ENCODE data around the gene XRCC4. TPM values are rescaled to one million over a fixed set of nuclear protein-coding genes. Genes with fewer than 3 reads are reported as not detected.

Gene XRCC4
- total RNA-seq, 2 experiments from 2014 or later = 14.0 to 15.2 TPM

- CTCF ChIA-PET = no interaction called here
These were observed 245.1 kb downstream of the XRCC4 start for GRCh38 chr5:83322273-83322924.

DNA sequence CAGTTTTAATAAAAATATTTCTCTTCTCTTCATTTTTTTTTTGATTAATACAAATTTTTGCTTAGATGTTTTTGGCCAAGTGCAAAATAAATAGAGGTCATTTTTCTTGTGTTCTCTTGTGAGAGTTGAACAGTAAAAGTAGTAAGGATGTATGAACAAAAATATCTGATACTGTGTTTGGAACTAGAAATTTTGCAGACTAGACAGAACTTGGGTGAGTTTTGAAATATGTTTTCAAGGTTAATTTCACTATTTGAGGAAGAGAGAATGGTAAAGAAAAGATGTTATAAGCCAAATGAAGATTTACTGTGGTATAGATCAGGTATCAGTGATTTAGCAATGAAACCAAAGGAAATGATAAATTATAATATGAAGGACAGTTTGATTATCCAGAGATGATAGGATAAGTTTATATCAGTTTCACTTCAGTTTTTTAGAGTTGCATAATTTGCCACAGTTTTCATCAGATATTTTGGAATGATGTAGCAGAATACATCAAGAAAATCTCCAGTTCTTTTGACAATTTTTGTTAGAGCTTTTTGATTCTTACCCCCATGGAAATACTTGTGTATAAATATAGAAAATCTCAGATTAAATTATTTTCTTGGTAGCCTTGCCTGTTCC is 246.3 kb downstream of the XRCC4 start:
- no peaks in the 10 kb centered on the region for H3K4me1 Mint-ChIP-seq (ENCODE audit: low read depth)
- CTCF ChIA-PET = no interaction called here

More at GRCh38 chr5:83322273-83322924, 245.1 kb downstream of the XRCC4 start:
- Mint-ChIP-seq H3K36me3 (no peaks in the 10 kb centered on the region), H3K9me3 (no peaks in the 10 kb centered on the region), H3K4me1 (ENCODE audit: low read depth) (no peaks in the 10 kb centered on the region), H3K27ac (no peak overlapping the region), H3K4me3 (no peak overlapping the region), H3K27me3 (no peaks in the 10 kb centered on the region)
- intact Hi-C loops (cut with micrococcal nuclease) = no loop called here
- no peak for DNase-seq
- POLR2A ChIA-PET = no interaction called here

GRCh38 chr5:83331842-83332241 is 254.5 kb downstream of the XRCC4 start:
- intact Hi-C loops (cut with micrococcal nuclease) = no loop called here
- H3K27me3 Mint-ChIP-seq = no peaks in the 10 kb centered on the region
- no peak overlapping the region for H3K27ac Mint-ChIP-seq
- ChIA-PET CTCF (no interaction called here), POLR2A (no interaction called here)
- H3K4me3 Mint-ChIP-seq = no peak overlapping the region
- no peak for DNase-seq
- no peaks in the 10 kb centered on the region for H3K9me3 Mint-ChIP-seq
- no peaks in the 10 kb centered on the region for H3K4me1 Mint-ChIP-seq (ENCODE audit: low read depth)
- no peaks in the 10 kb centered on the region for H3K36me3 Mint-ChIP-seq

More for the DNA sequence above, 246.3 kb downstream of the XRCC4 start:
- no peak overlapping the region for H3K4me3 Mint-ChIP-seq
- intact Hi-C loops (cut with micrococcal nuclease) = no loop called here
- DNase-seq = no peak
- POLR2A ChIA-PET = no interaction called here
- no peak overlapping the region for H3K27ac Mint-ChIP-seq
- H3K9me3 Mint-ChIP-seq = no peaks in the 10 kb centered on the region
- no peaks in the 10 kb centered on the region for H3K27me3 Mint-ChIP-seq
- H3K36me3 Mint-ChIP-seq = no peaks in the 10 kb centered on the region

DNA sequence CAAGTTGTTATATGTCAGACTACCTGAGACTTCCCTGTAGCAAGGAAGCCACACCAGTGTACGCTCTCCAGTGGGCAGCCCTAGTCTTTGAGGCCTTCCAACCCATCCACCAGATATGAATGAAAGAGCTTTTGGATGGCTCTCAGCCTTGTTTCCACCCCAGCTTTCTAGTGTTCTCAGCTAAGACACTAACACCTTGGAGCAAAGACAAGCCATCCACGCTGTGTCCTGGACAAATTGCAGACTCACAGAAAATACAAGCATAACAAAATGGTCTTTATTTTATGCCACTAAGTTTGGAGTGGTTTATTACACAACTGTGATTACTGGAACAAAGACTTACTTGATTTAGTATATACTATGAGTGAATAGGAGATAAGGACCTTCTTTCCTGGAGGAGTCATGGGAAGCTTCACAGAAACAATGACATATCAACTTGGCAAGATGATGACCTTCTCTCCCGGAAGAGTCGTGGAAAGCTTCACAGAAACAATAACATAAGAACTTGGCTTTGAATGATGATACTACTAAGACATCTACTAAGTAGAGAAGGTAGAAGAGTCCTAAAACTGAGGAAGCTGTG is 260.2 kb downstream of the XRCC4 start:
- Mint-ChIP-seq H3K36me3 (no peaks in the 10 kb centered on the region), H3K27ac (no peak overlapping the region), H3K9me3 (no peaks in the 10 kb centered on the region), H3K4me3 (no peak overlapping the region), H3K4me1 (ENCODE audit: low read depth) (peaks cover 22% of the 10 kb centered on the region), H3K27me3 (no peaks in the 10 kb centered on the region)
- ChIA-PET CTCF (interaction anchor here (0.6 kb wide), 1 partner anchor 314 kb away, joined by 3 read pairs; no protein-coding TSS in a partner anchor), POLR2A (no interaction called here)
- intact Hi-C loops (cut with micrococcal nuclease) = no loop called here
- no peak for DNase-seq

DNA sequence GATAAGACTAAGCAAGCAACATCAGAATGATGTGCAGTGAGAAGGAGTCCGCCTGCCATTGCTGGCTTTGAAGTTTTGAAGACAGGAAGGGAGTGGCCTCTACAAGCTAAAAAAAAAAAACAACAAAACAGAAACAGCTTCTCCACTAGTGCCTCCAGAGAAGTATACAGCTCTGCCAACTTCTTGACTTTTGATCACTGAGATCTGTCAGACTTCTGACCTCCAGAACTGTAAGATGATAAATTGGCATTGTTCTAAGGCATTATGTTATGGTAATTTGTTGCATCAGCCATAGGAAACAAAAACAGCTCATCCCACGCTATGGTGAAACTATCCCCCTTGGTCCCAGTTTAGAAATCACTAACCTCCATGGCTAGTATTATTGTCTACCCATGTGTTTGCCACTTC is 263.2 kb downstream of the XRCC4 start:
- Mint-ChIP-seq H3K36me3 (no peaks in the 10 kb centered on the region), H3K4me1 (ENCODE audit: low read depth) (peaks cover 22% of the 10 kb centered on the region), H3K9me3 (no peaks in the 10 kb centered on the region), H3K4me3 (no peak overlapping the region), H3K27me3 (no peaks in the 10 kb centered on the region), H3K27ac (peak overlapping the region; percentile 68)
- peak; percentile 10 for DNase-seq
- intact Hi-C loops (cut with micrococcal nuclease) = loop anchor here (10.0 kb wide), 1 partner anchor 266 kb away; the partner anchor contains the start of genes TMEM167A and XRCC4
- ChIA-PET POLR2A (no interaction called here), CTCF (interaction anchor here (0.6 kb wide), 1 partner anchor 989 kb away, joined by 3 read pairs; no protein-coding TSS in a partner anchor)

DNA sequence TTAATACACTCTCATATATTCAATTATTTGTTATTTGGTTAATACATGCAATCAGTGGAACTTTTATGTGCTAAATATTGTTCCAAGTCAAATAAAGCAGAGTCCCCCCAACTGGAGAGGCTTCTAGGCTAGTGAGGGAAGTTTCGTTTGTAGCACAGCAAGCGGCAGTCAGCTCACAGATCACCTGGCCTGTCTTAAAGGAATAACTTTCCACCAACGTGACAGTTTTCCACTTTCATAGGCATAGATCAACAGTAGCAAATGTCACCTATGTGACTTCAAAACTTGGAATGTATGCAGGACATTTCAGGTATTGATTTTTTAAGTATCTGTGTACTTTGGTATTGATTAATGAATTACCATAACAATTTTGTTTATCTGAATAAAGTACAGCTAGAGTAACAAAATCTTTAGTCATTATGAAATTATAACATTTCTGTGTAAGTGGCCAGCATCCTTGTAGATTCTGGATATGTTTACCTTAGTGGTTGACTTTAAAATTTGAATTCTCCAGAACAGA is 264.5 kb downstream of the XRCC4 start:
- Mint-ChIP-seq H3K4me3 (no peak overlapping the region), H3K27me3 (no peaks in the 10 kb centered on the region), H3K27ac (no peak overlapping the region), H3K36me3 (no peaks in the 10 kb centered on the region), H3K9me3 (no peaks in the 10 kb centered on the region), H3K4me1 (ENCODE audit: low read depth) (peaks cover 22% of the 10 kb centered on the region)
- ChIA-PET POLR2A (no interaction called here), CTCF (no interaction called here)
- intact Hi-C loops (cut with micrococcal nuclease) = loop anchor here (10.0 kb wide), 1 partner anchor 267 kb away; the partner anchor contains the start of genes TMEM167A and XRCC4
- DNase-seq = no peak

- intact Hi-C loops (cut with micrococcal nuclease) = loop anchor here (10.0 kb wide), 1 partner anchor 268 kb away; the partner anchor contains the start of genes TMEM167A and XRCC4
These were observed 265.1 kb downstream of the XRCC4 start for GRCh38 chr5:83342465-83342864.

GRCh38 chr5:83343299-83343698 is 266.0 kb downstream of the XRCC4 start:
- DNase-seq = no peak
- Mint-ChIP-seq H3K27ac (no peak overlapping the region), H3K9me3 (peaks cover 13% of the 10 kb centered on the region), H3K27me3 (no peaks in the 10 kb centered on the region), H3K4me1 (ENCODE audit: low read depth) (peaks cover 22% of the 10 kb centered on the region), H3K36me3 (peaks cover 12% of the 10 kb centered on the region), H3K4me3 (no peak overlapping the region)
- ChIA-PET CTCF (no interaction called here), POLR2A (no interaction called here)
- intact Hi-C loops (cut with micrococcal nuclease) = loop anchor here (10.0 kb wide), 1 partner anchor 268 kb away; the partner anchor contains the start of genes TMEM167A and XRCC4

More at GRCh38 chr5:83342465-83342864, 265.1 kb downstream of the XRCC4 start:
- no peak overlapping the region for H3K27ac Mint-ChIP-seq
- H3K36me3 Mint-ChIP-seq = peaks cover 4% of the 10 kb centered on the region
- H3K4me1 Mint-ChIP-seq (ENCODE audit: low read depth) = peaks cover 22% of the 10 kb centered on the region
- ChIA-PET POLR2A (no interaction called here), CTCF (no interaction called here)
- H3K4me3 Mint-ChIP-seq = no peak overlapping the region
- no peaks in the 10 kb centered on the region for H3K27me3 Mint-ChIP-seq
- H3K9me3 Mint-ChIP-seq = peaks cover 5% of the 10 kb centered on the region
- DNase-seq = no peak

- POLR2A ChIA-PET = no interaction called here
- no peaks in the 10 kb centered on the region for H3K27me3 Mint-ChIP-seq
- intact Hi-C loops (cut with micrococcal nuclease) = loop anchor here (10.0 kb wide), 1 partner anchor 271 kb away; the partner anchor contains the start of genes TMEM167A and XRCC4
- DNase-seq = no peak
- H3K36me3 Mint-ChIP-seq = peaks cover 20% of the 10 kb centered on the region
- no peak overlapping the region for H3K4me3 Mint-ChIP-seq
- H3K9me3 Mint-ChIP-seq = peaks cover 28% of the 10 kb centered on the region
- H3K4me1 Mint-ChIP-seq (ENCODE audit: low read depth) = peaks cover 13% of the 10 kb centered on the region
- CTCF ChIA-PET = interaction anchor here (1.6 kb wide), 1 partner anchor 10 kb away, joined by 3 read pairs; no protein-coding TSS in a partner anchor
- no peak overlapping the region for H3K27ac Mint-ChIP-seq
These were observed 268.1 kb downstream of the XRCC4 start for GRCh38 chr5:83345423-83345822.

GRCh38 chr5:83348281-83348780 is 271.0 kb downstream of the XRCC4 start:
- intact Hi-C loops (cut with micrococcal nuclease) = loop anchor here (10.0 kb wide), 1 partner anchor 274 kb away; the partner anchor contains the start of genes TMEM167A and XRCC4

DNA sequence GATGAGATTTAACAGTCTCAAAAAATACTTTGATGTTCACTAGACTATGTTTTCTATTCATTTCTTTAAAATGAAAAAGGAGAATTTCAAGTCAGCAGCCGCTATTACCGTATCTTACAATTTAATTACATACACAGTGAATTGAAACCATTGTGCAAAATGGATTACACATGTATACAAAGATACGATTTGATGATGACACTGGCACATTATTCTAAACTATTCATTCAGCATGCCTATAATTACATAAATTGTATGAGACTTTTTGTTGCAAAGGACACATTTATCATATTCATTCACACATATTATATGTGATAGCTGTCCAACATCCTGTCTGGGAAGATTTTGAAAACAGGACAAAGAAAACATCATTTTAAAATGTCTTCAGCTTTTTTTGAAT is 275.9 kb downstream of the XRCC4 start:
- Mint-ChIP-seq H3K4me1 (ENCODE audit: low read depth) (no peaks in the 10 kb centered on the region), H3K9me3 (peaks cover 25% of the 10 kb centered on the region), H3K27ac (no peak overlapping the region), H3K4me3 (no peak overlapping the region), H3K36me3 (peaks cover 12% of the 10 kb centered on the region), H3K27me3 (no peaks in the 10 kb centered on the region)
- POLR2A ChIA-PET = no interaction called here
- no peak for DNase-seq
- CTCF ChIA-PET = no interaction called here
- intact Hi-C loops (cut with micrococcal nuclease) = no loop called here

More at GRCh38 chr5:83348281-83348780, 271.0 kb downstream of the XRCC4 start:
- Mint-ChIP-seq H3K9me3 (peaks cover 37% of the 10 kb centered on the region), H3K4me3 (no peak overlapping the region), H3K27me3 (no peaks in the 10 kb centered on the region), H3K27ac (no peak overlapping the region), H3K36me3 (peaks cover 23% of the 10 kb centered on the region), H3K4me1 (ENCODE audit: low read depth) (no peaks in the 10 kb centered on the region)
- CTCF ChIA-PET = no interaction called here
- DNase-seq = no peak
- POLR2A ChIA-PET = no interaction called here

GRCh38 chr5:83353774-83354173 is 276.4 kb downstream of the XRCC4 start:
- no peak overlapping the region for H3K27ac Mint-ChIP-seq
- H3K9me3 Mint-ChIP-seq = peaks cover 21% of the 10 kb centered on the region
- no peak overlapping the region for H3K4me3 Mint-ChIP-seq
- ChIA-PET CTCF (no interaction called here), POLR2A (no interaction called here)
- no peaks in the 10 kb centered on the region for H3K4me1 Mint-ChIP-seq (ENCODE audit: low read depth)
- H3K27me3 Mint-ChIP-seq = no peaks in the 10 kb centered on the region
- peaks cover 7% of the 10 kb centered on the region for H3K36me3 Mint-ChIP-seq
- intact Hi-C loops (cut with micrococcal nuclease) = no loop called here
- no peak for DNase-seq
